ENCODE data around the gene PEMT. TPM values are rescaled to one million over a fixed set of nuclear protein-coding genes. Genes with fewer than 3 reads are reported as not detected.
A peak's percentile ranks its signal among the peaks of the same experiment; 100 is the strongest.

The PEMT gene
- total RNA-seq, 1 experiment from 2014 or later = 51.5 TPM

GRCh38 chr17:17503566-17504130 is 87.9 kb downstream of the PEMT start:
- DNase-seq (ENCODE audit: low spot score) = no peak

GRCh38 chr17:17502741-17503565 is 88.6 kb downstream of the PEMT start:
- no peak for DNase-seq (ENCODE audit: low spot score)

GRCh38 chr17:17500999-17501605 is 90.4 kb downstream of the PEMT start:
- DNase-seq (ENCODE audit: low spot score) = no peak

- no peak for DNase-seq (ENCODE audit: low spot score)
Observed at GRCh38 chr17:17499402-17500145, 91.9 kb downstream of the PEMT start.

GRCh38 chr17:17498606-17499301 is 92.8 kb downstream of the PEMT start:
- DNase-seq (ENCODE audit: low spot score) = no peak

- no peak for DNase-seq (ENCODE audit: low spot score)
Observed at GRCh38 chr17:17497845-17498520, 93.5 kb downstream of the PEMT start.

- no peak for DNase-seq (ENCODE audit: low spot score)
Observed at GRCh38 chr17:17497065-17497844, 94.3 kb downstream of the PEMT start.

GRCh38 chr17:17496189-17497064 is 95.1 kb downstream of the PEMT start, which contains the start of gene RASD1:
Gene RASD1, minus strand, starts transcription at chr17:17496395. Its CDS starts 214 bp downstream, at chr17:17496181.
- peak; percentile 30 for DNase-seq (ENCODE audit: low spot score)

GRCh38 chr17:17495536-17496188 is 95.8 kb downstream of the PEMT start:
- DNase-seq (ENCODE audit: low spot score) = no peak

- DNase-seq (ENCODE audit: low spot score) = no peak
Observed at GRCh38 chr17:17494870-17495535, 96.5 kb downstream of the PEMT start.

GRCh38 chr17:17494499-17494869 is 97.0 kb downstream of the PEMT start:
- no peak for DNase-seq (ENCODE audit: low spot score)

GRCh38 chr17:17493986-17494466 is 97.5 kb downstream of the PEMT start:
- no peak for DNase-seq (ENCODE audit: low spot score)

GRCh38 chr17:17493249-17493985 is 98.1 kb downstream of the PEMT start:
- no peak for DNase-seq (ENCODE audit: low spot score)

GRCh38 chr17:17492571-17492970 is 98.9 kb downstream of the PEMT start:
- no peak for DNase-seq (ENCODE audit: low spot score)

- no peak for DNase-seq (ENCODE audit: low spot score)
Observed at GRCh38 chr17:17492085-17492484, 99.4 kb downstream of the PEMT start.

GRCh38 chr17:17491546-17491988 is 99.9 kb downstream of the PEMT start:
- DNase-seq (ENCODE audit: low spot score) = no peak

GRCh38 chr17:17491031-17491471 is 100.5 kb downstream of the PEMT start:
- DNase-seq (ENCODE audit: low spot score) = no peak
